Inferior parietal cortex (tissue), 1 donor: ENCODE data around the gene QRICH1.

ENCODE experiments used
- DNase-seq: peaks from one replicate; pipeline ENCODE4 v3.0.0-alpha.2; 2016; ENCODE audit errors: extremely low spot score

Gene QRICH1

GRCh38 chr3:49035281-49035680, 58.6 kb downstream of the QRICH1 start:
- no peak for DNase-seq

- no peak for DNase-seq
Observed at GRCh38 chr3:49034650-49035049, 59.2 kb downstream of the QRICH1 start.

GRCh38 chr3:49032646-49033304, 61.1 kb downstream of the QRICH1 start:
- DNase-seq, result no peak

GRCh38 chr3:49030321-49030720, 63.5 kb downstream of the QRICH1 start:
- DNase-seq, result no peak

GRCh38 chr3:49029563-49029884, 64.3 kb downstream of the QRICH1 start:
- no peak for DNase-seq

GRCh38 chr3:49028673-49029562, 65.0 kb downstream of the QRICH1 start, which contains the start of gene IMPDH2:
TSS of gene IMPDH2 (minus strand) at chr3:49029398. CDS start at chr3:49029350, 48 bp downstream.
- peak; percentile 97 for DNase-seq

- DNase-seq, result no peak
Observed at GRCh38 chr3:49028298-49028672, 65.6 kb downstream of the QRICH1 start.

- no peak for DNase-seq
Observed at GRCh38 chr3:49027634-49028033, 66.2 kb downstream of the QRICH1 start.

GRCh38 chr3:49026536-49026935, 67.3 kb downstream of the QRICH1 start:
- no peak for DNase-seq

- no peak for DNase-seq
Observed at GRCh38 chr3:49025793-49026520, 67.9 kb downstream of the QRICH1 start.

- DNase-seq, result no peak
Observed at GRCh38 chr3:49025005-49025792, 68.7 kb downstream of the QRICH1 start.

- no peak for DNase-seq
Observed at GRCh38 chr3:49024449-49024848, 69.4 kb downstream of the QRICH1 start.

- DNase-seq, result no peak
Observed at GRCh38 chr3:49023775-49024174, 70.1 kb downstream of the QRICH1 start.

- DNase-seq, result no peak
Observed at GRCh38 chr3:49022688-49023171, 71.1 kb downstream of the QRICH1 start.

GRCh38 chr3:49021813-49022687, 71.8 kb downstream of the QRICH1 start, which contains the start of gene NDUFAF3:
TSS of gene NDUFAF3 (plus strand) at chr3:49022121. CDS start at chr3:49022145, 24 bp downstream.
- DNase-seq, result peak; percentile 86

GRCh38 chr3:49021213-49021812, 72.6 kb downstream of the QRICH1 start:
- peak; percentile 98 for DNase-seq

- no peak for DNase-seq
Observed at GRCh38 chr3:49020330-49021212, 73.3 kb downstream of the QRICH1 start.

- no peak for DNase-seq
Observed at GRCh38 chr3:49019941-49020329, 73.9 kb downstream of the QRICH1 start.

- no peak for DNase-seq
Observed at GRCh38 chr3:49018707-49019006, 75.2 kb downstream of the QRICH1 start.
